ENCODE measurements around the gene REM2.
"Not testable (repeated sequence)": the region's sequence is repeated elsewhere in the genome, so short reads cannot be mapped to it uniquely, and the experiment has no call there.

Gene REM2

DNA sequence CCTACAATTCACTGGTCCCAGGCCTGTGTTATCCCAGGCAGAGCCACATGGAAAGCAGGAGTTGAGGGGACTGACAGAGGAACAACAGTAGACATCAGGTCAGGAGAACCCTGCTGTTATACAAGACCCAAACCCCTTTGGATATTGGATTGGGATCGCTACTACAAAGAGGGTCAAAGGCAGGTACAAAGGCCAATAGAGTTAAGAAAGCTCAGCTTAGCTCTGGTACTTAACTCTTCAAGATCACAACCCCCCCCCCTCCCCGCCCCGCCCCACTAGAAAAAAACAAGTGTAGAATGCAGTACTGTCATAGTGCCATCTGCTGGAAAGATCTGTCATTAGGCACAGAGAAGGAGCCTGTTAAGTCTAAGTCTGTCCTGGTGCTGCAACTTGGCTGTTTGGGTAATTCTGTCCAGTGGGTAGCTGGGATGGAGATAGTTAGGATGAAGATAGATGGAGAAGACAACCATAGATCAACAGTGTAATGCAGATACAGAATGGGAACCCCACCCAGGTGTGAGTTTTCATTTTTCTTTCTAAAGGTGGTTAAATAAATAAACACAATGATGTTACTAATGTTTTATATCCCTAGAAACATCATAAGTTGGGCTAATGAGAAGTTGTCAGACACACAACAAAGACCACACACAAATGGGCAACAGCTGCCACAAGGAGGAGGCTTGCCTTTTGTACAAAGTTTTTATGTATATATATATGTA, 17.2 kb downstream of the REM2 start:
- FAIRE-seq = no peak

DNA sequence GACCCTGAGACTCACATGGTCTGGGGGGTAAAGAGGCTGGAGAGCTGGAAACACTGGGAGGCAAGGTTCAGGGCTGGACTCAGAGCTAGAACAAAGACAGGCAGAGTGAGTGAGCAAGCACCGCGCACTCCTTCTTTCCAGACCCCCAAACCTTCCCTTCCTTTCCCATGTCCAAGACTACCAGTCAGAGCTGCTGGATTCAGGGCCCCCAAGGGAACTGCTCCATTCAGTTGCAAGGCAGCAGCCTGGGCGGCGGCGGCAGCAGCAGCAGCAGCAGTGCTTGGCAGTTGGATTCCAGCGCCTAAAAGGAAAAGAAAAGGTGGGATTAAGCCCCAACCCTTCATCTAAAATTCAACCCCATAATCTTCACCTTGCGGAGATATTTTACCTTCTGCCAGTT, 18.8 kb downstream of the REM2 start:
- no peak for FAIRE-seq

DNA sequence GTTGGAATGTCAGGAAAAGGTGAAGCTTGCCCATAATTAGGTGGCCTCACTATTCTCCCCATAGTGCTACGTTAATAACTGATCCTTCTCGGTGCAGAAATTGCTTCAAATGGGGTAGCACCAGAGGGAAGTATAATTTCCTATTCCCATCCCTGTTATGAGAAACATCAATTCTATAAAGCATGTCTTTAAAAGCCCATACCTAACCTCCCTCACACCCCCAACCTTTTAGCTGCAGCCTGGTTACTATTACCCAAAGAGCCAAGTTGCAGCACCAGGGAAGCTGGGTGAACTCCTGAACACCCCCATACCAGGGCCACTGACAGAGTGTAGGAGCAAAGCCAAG, 20.7 kb downstream of the REM2 start:
- FAIRE-seq = no peak

DNA sequence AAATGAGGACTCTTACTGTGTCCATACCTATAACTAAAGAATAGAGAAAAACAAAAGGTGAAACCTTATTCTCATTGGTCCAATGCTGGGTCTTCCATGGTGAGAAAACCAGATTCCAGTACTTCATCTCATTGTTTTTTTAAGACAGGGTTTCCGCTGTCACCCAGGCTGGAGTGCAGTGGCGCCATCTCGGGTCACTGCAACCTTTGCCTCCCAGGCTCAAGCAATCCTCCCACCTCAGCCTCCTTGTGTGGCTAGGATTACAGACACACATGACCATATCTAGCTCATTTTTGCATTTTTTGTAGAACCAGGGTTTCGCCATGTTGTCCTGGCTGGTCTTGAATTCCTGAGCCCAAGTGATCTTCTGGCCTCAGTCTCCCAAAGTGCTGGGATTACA, 22.6 kb downstream of the REM2 start:
- no peak for FAIRE-seq

DNA sequence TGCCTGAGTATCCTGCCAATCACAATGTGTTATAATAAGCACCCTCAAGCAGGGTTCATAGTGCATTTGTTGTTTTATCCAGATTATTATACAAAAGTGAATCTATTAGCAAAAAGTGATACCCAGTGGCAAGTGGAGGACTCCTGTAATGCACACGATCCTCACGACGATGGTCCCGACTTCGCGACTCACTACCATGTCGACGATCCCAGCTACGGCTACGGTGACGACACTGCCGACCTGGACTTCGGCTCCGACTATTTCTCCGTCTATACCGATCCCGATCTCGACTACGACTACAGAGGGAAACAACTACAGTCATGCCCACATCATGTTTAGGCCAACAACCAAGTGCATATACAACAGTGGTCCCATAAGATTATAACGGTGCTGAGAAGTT, 23.1 kb downstream of the REM2 start:
- no peak for FAIRE-seq

DNA sequence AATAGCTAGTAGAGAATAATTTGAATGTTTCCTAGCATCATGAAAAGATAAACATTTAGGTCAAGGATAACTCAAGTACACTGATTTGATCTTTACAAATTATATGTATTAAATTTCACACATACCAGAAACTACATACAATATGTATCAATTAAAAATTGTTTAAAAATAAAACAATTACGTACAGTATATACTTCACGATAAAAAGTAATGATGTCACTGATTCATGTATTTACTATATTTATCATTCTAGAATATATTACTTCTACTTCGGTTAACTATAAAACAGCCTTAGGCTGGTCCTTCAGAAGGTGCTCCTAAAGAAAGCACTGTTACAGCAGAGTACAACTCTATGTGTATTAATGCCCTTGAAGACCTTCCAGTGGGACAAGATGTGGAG, 24.4 kb downstream of the REM2 start:
- FAIRE-seq = no peak

DNA sequence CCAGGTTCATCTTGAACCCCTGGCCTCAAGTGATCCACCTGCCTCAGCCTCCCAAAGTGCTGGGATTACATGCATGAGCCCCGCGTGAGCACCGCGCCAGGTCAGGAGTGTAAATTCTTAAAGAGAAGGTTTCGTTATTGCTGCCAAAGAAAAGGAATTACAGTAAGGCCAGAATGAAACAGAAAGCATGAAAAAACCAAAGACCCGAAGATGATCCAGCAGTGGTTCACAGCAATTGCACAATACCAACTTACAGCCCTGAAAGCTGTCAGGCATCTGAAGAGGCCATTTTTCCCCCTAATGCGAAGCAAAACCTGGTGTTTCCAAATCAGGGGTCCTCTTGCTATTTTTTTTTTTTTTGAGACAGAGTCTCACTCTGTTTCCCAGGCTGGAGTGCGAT, 25.6 kb downstream of the REM2 start:
- FAIRE-seq = no peak

DNA sequence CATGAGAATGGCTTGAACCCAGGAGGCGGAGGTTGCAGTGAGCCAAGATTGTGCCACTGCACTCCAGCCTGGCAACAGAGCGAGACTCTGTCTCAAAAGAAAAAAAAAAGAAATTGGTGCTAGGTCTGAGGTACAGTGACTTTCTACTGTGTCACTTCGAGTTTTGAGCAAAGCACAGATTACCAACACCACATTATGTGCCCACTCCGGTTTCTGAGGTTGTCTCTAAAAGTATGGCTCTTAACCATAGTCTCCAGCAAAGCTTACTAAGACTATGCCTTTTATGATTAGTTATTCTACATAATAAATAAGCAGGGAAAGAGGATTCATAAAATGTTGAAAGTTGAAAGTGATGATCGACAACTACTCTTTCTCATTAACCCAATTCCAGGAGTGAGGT, 27.9 kb downstream of the REM2 start:
- FAIRE-seq = no peak

DNA sequence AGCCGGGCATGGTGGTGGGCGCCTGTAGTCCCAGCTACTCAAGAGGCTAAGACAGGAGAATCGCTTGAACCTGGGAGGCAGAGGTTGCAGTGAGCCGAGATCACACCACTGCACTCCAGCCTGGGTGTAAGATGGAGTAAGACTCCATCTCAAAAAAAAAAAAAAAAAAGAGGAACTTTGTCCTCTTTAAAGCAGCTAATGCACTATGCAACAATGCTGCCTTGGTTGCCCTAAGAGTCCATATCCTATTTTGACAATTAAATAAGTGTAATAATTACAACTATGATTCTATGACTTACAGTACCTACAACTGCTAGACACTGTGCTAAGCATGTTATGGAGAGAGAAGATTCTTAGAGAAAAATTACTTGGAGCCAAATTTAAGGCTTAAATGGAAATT, 31.8 kb downstream of the REM2 start:
- not testable (repeated sequence) for FAIRE-seq

DNA sequence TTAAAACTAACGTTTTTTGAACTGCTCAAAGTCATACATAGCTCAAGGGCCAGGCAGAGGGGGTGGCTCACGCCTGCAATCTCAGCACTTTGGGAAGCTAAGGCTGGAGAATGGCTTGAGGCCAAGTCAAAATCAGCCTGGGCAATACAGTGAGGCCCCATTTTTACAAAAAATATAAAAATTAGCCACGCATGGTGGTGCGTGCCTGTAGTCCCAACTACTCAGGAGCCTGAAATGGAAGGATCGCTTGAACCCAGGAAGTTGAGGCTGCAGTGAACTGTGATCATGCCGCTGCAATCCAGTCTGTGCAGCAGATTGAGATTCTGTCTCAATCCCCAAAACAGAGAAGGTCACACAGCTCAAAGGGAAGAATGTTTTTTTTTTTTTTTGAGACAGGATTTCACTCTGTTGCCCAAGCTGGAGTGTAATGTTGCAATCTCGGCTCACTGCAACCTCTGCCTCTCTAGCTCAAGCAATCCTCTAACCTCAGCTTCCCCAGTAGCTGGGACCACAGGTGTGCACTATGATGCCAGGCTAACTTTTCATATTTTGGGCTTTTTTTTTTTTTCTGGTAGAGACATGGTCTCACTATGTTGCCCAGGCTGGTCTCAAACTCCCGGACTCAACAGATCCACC, 33.0 kb downstream of the REM2 start:
- no peak for FAIRE-seq

DNA sequence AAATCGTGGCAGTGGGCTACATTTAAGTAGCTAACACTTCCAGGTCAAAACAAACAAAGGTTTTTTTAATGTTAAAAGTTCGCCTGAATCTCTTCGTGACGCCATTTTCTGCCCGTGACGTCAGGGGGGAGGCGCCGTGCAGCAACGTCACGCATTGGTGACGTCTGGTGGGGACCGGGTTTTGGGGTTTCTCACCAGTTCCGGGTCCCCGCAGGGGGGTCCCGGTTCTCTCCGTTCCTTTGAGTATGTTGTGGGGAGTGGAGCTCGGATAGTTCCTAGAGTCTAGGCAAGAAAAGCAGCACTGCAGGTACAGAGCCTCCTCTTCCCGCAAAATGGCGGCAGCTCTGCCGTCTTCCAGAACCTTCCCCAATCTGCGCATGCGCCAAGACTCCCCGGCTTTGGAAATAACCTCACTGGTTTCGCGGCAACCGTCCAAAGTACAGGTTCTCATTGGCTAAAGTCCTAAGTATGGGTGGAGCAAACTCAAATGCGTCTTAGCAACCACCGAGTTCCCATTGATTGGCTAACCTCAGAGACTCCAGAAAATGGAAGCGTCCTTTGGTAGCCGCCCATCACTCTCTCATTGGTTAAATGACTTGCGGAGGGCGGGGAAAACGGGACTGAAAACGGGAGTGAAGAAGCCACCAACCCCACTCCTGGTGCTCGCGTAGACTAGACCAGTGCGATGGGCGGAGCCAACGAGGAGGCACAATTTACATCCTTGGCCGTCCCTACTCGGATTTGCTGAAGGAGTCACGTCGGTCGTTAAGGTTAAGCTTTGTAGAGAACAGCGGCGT, 36.0 kb downstream of the REM2 start, which contains the start of gene RBM23:
Gene RBM23 (minus strand): TSS at position 346 of the 797 bp plus-strand sequence.
- peak; percentile 93 for FAIRE-seq

DNA sequence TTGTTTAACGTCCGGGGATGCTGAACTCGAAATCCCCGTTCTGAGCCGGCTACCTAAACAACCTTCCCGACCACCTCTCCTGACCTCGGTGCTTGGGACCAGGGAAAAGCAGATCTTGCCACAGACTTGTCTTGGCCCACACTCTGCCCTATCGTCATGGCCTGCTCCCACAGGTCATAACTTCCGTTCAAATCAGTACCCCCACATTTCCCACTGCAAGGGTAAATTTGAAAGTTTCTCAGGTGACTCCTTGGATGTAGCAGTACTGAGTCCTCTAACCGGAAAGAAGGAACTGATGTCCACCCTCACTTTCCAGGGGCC, 36.5 kb downstream of the REM2 start:
- FAIRE-seq = no peak

DNA sequence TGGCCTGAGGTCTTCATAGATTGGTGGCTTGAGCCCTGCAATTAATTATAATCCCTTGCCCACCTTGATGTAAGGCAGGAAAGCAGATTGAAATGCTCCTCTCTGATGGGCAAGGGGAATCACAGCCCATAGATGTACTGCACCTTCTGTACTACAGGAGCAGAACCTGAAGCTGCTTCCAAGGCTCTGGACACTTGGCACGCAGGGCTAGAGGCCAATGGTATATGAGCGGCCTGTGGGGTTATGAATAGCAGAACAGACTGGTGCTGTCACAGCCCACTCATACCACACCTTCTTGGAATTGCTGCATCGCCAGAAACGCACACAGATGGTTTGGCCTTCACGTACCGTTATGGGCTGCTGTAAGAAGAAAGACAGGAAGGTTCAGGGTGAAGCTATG, 37.7 kb downstream of the REM2 start:
- FAIRE-seq = no peak

DNA sequence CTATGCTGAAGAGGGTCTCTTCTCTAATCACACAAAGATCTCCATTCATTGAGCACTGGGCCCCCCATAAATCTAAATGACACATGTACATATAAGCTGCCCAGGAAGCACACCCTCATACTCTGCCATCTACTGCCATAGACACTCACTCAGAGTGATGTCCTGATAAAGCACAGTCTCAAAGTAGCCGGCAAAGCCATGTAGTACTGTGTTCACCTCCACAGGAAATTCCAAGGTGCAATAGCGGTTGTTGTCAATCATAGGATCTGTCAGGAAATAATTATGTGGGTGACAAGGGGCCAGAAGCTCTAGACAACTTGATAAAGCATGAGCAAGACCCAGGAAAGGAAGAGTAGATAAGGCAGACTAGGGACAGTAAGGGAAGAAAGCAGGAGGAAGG, 39.3 kb downstream of the REM2 start:
- FAIRE-seq = no peak

DNA sequence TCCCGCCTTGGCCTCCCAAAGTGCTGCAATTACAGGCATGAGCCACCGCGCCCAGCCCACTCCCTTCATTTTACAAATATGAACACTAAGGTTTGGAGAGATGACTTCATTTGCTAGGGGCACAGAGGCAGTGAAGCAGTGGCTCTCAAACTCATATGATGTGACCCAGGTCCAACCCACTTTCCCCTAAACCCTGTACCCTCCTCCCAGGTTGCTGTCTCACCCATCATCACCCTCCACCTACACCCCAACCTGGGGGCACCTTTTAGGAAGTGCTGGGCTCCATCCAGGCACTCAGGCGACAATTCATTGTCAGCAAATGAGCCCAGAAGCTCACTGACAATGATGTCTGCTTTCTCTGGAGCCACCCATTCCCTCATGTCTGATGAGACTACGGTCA, 40.7 kb downstream of the REM2 start:
- FAIRE-seq = no peak

DNA sequence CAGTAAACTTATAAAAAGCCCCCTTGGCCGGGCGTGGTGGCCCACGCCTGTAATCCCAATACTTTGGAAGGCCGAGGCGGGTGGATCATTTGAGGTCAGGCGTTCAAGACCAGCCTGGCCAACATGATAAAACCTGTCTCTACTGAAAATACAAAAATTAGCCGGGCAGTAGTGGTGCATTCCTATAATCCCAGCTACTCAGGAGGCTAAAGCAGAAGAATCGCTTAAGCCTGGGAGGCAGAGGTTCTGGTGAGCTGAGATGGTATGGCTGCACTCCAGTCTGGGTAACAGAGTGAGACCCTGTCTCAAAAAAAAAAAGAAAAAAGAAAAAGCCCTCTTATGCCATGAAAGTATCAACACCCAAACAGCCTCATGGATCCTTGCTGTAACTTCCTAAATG, 42.5 kb downstream of the REM2 start:
- no peak for FAIRE-seq

DNA sequence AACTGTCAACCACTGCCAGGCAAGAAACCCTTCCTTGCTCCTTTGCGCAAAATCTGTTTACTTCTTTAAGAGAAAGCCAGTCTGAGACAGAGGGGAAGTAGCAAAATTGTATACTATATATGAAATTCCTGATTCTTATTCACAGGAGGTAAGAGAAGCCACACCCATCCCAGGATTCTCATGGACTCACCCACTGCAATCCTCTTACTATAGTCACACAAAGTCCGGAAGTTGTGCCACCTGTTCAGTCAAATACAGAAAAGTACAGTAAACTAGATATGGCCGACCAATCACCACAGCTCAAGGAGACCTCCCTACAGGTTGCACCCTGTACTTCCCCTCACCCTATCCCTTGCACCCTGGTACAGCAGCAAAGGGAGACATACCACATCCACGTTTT, 43.3 kb downstream of the REM2 start:
- no peak for FAIRE-seq

DNA sequence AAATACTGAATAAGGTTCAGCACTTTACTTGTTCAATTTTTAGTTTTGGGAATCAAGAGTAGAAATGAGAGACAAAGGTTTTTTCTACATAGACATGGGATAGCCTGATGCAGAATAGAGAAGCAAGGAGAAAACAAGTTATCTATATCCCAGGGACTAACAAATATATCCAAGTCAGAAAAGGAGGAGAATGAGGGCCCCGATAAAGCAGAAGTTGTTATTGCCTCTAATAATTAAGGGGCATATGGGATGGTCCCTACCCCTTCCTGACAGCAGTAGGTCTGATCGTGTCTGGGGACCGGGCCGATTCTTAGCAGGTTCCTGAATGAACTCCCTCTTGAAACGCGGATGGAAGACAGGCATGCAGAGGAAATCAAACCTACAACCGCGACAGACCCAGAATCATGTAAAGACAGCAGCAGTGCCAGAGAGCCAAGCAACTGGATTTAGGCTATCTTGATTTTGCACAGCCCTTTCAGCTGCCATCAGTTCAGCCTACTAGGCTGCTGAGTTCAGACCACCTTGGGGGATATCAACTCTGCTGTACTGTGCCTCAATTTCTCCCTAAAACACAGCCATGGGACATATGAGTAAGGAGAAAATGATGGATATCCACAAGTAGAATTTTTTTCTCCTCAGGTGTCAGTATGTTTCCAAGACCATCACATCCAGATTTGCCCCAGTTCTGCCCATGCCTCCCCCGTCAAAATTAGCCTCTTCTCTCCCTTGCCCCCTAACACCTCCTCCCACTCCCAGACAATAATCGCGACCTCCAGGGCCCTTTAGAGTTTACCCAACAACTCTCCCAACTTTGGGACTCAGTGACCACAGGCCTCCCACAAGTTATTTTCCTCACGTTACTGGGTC, 45.4 kb downstream of the REM2 start:
- FAIRE-seq = no peak

DNA sequence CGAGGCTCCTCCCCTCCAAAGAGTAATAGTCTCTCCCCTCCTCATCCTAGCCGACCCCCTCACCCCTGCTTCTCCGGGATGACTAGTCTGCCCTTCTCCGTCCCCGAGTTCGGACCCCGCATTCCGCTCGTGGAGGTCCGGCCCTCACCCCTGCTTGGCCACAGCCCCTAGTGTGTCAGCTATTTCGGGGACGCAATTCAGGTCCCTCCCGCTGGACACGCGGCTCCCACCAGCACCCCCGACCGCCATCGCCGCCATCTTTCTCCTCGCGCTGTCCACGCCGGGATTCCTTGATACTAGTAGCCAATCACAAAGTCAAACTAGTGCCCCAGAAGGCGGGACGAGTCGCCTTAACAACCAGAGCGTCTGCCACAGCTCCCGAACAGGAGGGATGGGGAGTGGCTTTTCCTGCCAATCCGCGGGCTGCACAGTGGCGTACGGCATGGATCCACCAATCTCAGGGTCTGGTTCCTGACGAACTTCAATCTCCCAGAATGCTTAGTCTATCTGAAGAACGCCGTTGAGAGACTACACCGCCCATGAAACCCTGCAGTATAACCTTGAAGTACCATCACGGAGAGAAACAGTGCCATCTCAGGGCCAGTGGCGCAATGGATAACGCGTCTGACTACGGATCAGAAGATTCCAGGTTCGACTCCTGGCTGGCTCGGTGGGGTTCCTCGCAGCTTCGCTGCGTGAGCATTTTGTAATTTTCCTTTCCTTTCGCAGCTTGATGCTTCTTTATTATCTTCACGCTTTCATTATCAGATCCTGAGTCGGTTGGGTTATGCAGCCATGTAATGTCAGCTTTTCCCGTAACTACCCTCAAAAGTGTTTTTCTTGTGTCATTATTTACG, 46.3 kb downstream of the REM2 start, which contains the start of gene PRMT5:
Gene PRMT5 (minus strand): TSS at position 273 of the 857 bp plus-strand sequence. CDS start 15 bp downstream, at position 258.
- peak; percentile 94 for FAIRE-seq

DNA sequence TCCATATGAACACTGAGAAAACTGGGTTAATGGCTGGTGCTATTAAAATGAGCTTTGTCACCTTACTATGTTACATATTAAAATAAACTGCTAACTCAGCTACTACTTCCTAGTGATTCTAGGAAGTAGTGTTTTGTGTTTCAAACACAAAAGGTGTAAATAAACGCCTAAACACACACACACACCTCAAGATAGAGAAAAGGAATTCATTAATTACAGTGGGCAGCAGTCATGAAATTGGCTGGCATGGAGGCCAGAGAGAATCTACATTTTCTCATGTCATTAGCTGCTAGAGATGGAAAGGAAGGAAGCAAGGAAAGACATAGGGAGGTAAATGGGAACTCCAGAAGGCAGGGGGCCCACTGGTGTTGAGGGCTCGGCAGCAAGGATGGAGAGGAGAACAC, 46.9 kb downstream of the REM2 start:
- no peak for FAIRE-seq

DNA sequence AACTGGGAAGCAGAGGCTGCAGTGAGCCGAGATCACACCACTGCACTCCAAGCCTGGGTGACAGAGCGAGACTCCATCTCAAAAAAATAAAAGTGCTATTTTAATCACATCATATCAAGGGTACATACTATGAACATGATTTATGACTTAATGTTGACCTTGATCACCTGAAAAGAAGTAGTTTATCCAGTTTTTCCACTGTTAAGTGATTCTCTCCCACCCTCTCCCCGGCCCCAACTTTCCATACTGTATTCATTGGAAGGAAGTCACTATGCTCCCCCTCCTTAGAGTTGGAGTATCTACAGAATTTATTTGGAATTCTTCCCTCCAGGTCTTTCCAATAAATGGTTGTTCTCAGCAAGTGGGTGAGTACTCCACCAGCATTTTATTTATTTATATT, 49.1 kb downstream of the REM2 start:
- no peak for FAIRE-seq

DNA sequence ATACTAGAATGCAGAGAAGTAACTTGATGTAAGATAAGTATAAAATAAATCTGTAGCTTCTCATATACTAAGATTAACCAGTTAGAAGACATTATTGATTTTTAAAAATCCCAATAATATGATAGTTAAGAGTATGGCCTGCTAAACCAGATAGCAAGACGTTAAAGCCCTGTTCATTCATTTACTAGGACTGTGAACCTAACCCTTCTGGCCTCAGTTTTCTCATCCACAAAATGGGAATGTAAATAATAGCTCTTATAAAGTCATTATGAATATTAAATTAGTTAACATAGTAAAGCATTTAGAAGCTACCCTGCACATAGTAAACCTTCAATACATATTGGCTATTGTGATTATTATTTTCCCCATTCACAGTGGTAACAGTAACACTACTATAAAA, 52.1 kb downstream of the REM2 start:
- no peak for FAIRE-seq
